Neuronal stem cell (in vitro differentiated cells): ENCODE data around the gene MSANTD2.

ENCODE experiments used
- DNase-seq: peaks from one replicate; pipeline ENCODE4 v3.0.0-alpha.2; 2013; ENCODE audit warnings: low spot score
- H2AFZ ChIP-seq: one replicate; pipeline ENCODE4 v1.6.1; 2013; ENCODE audit warnings: mild to moderate bottlenecking, low read length, inconsistent platforms
- H2AK5ac ChIP-seq: 2 replicates; pipeline ENCODE4 v1.6.1; 2013; ENCODE audit warnings: low read depth, mild to moderate bottlenecking, inconsistent platforms, low read length, moderate library complexity, mixed read lengths
- H2BK120ac ChIP-seq: 2 replicates; pipeline ENCODE4 v1.6.1; 2013; ENCODE audit warnings: low read depth, mild to moderate bottlenecking, inconsistent platforms, low read length, moderate library complexity, mixed read lengths
- H2BK12ac ChIP-seq: one replicate; pipeline ENCODE4 v1.6.1; 2013; ENCODE audit warnings: low read length, inconsistent platforms
- H2BK15ac ChIP-seq: 2 replicates; pipeline ENCODE4 v1.6.1; 2013; ENCODE audit warnings: mild to moderate bottlenecking, low read length, inconsistent platforms, mixed read lengths
- H2BK5ac ChIP-seq: one replicate; pipeline ENCODE4 v1.6.1; 2013; ENCODE audit warnings: inconsistent platforms, mild to moderate bottlenecking, low read length, moderate library complexity
- H3K14ac ChIP-seq: one replicate; pipeline ENCODE4 v1.6.1; 2013; ENCODE audit warnings: low read length, inconsistent platforms
- H3K18ac ChIP-seq: 2 replicates; pipeline ENCODE4 v1.6.1; 2013; ENCODE audit warnings: low read length, inconsistent platforms
- H3K23ac ChIP-seq: 2 replicates; pipeline ENCODE4 v1.6.1; 2013; ENCODE audit warnings: low read depth, mild to moderate bottlenecking, mixed read lengths, low read length, inconsistent platforms; ENCODE audit not compliant: poor library complexity
- H3K27ac ChIP-seq: replicated peaks from 3 replicates; pipeline ENCODE4 v1.5.1; 2013; ENCODE audit warnings: low read length, inconsistent platforms
- H3K27me3 ChIP-seq, 3 experiments: 2 replicates each; pipeline ENCODE4 v1.6.1; 2013; ENCODE audit warnings: low read length in 3 of 3, mild to moderate bottlenecking in 2 of 3, inconsistent platforms in 1 of 3, low read depth in 1 of 3, mixed read lengths in 1 of 3, moderate library complexity in 1 of 3; ENCODE audit not compliant: control insufficient read depth in 3 of 3, insufficient read depth in 3 of 3
- H3K36me3 ChIP-seq, 2 donors: replicated peaks in 1 of 2; 2 replicates each; pipeline ENCODE4 v1.6.1; 2013; ENCODE audit warnings: low read length in 2 of 2; ENCODE audit not compliant: control insufficient read depth in 2 of 2, insufficient read depth in 2 of 2
- H3K4ac ChIP-seq: 2 replicates; pipeline ENCODE4 v1.6.1; 2013; ENCODE audit warnings: inconsistent platforms, mild to moderate bottlenecking, low read length, moderate library complexity
- H3K4me1 ChIP-seq, 2 donors: 1 replicate in 1 of 2; 2 replicates in 1 of 2; pipeline ENCODE4 v1.6.1; 2013; ENCODE audit warnings: low read length in 2 of 2, low read depth in 1 of 2; ENCODE audit not compliant: control insufficient read depth in 2 of 2, insufficient read depth in 1 of 2
- H3K4me2 ChIP-seq: one replicate; pipeline ENCODE4 v1.6.1; 2013; ENCODE audit warnings: mild to moderate bottlenecking, low read length, inconsistent platforms; ENCODE audit not compliant: insufficient read depth, poor library complexity, severe bottlenecking
- H3K4me3 ChIP-seq, 2 donors: 2 replicates each; pipeline ENCODE4 v1.5.1; 2013; ENCODE audit warnings: low read length in 2 of 2, mild to moderate bottlenecking in 2 of 2, inconsistent platforms in 1 of 2, moderate library complexity in 1 of 2
- H3K79me1 ChIP-seq: one replicate; pipeline ENCODE4 v1.6.1; 2013; ENCODE audit warnings: low read depth, mild to moderate bottlenecking, inconsistent platforms, low read length, moderate library complexity
- H3K9ac ChIP-seq: one replicate; pipeline ENCODE4 v1.6.1; 2013; ENCODE audit warnings: mild to moderate bottlenecking, low read depth, low read length, inconsistent platforms; ENCODE audit not compliant: poor library complexity
- H3K9me3 ChIP-seq, 2 donors: replicated peaks in 1 of 2; 2 replicates each; pipeline versions ENCODE3 to v1.6.1; 2013; ENCODE audit warnings: low read length in 2 of 2, mild to moderate bottlenecking in 2 of 2, inconsistent platforms in 1 of 2, low read depth in 1 of 2, mixed read lengths in 1 of 2, moderate library complexity in 1 of 2; ENCODE audit not compliant: control insufficient read depth in 2 of 2, insufficient read depth in 1 of 2
- H4K8ac ChIP-seq: one replicate; pipeline ENCODE4 v1.6.1; 2013; ENCODE audit warnings: low read depth, mild to moderate bottlenecking, inconsistent platforms, low read length, moderate library complexity
- H4K91ac ChIP-seq: one replicate; pipeline ENCODE4 v1.6.1; 2013; ENCODE audit warnings: low read length, low read depth, mild to moderate bottlenecking, inconsistent platforms; ENCODE audit not compliant: poor library complexity
- WGBS, 2 donors: extraction: QIAGEN DNeasy Blood & Tissue Kit; methylation state at CpG; one replicate each; pipeline ENCODE4 v1.1.7; 2013; ENCODE audit warnings: missing lambda C conversion rate in 2 of 2, mixed read lengths in 1 of 2; ENCODE audit not compliant: insufficient read length in 2 of 2, insufficient replicate concordance in 1 of 2; ENCODE audit errors: extremely low coverage in 2 of 2; 5-methylcytosine and 5-hydroxymethylcytosine counted together

MSANTD2 gene

GRCh38 chr11:124716591-124716990 is 83.6 kb downstream of the MSANTD2 start:
- Histone ChIP-seq H4K91ac (no peak overlapping the region), H2BK120ac (no peak overlapping the region), H2BK12ac (no peak overlapping the region), H3K4me2 (no peak overlapping the region), H3K79me1 (no peaks in the 10 kb centered on the region), H3K4me1 (peaks cover 5 to 14% of the 10 kb centered on the region in 2 donors), H3K4ac (no peak overlapping the region), H3K23ac (no peak overlapping the region), H4K8ac (no peak overlapping the region), H2AFZ (no peak overlapping the region), H3K14ac (no peak overlapping the region), H3K9ac (no peak overlapping the region), H3K18ac (no peak overlapping the region), H3K27ac (no peak overlapping the region), H2BK15ac (no peak overlapping the region), H3K4me3 (no peak overlapping the region), H2AK5ac (no peak overlapping the region), H3K9me3 (no peaks in the 10 kb centered on the region), H2BK5ac (no peak overlapping the region), H3K36me3 (no peaks in the 10 kb centered on the region), H3K27me3 (peaks cover 3 to 48% (median 38%) of the 10 kb centered on the region in 3 experiments)
- DNase-seq = no peak
- no CpG with 5 or more reads among the region's 3 CpGs for WGBS, 2 donors
